K562 (cell line): ENCODE measurements around the gene B9D2. TPM values are rescaled to one million over a fixed set of nuclear protein-coding genes. Genes with fewer than 3 reads are reported as not detected.

Experiments
- E4F1 ChIP-seq: fragments of 250-450 bp; sonication (Bioruptor Pico); IDR thresholded peaks from 2 replicates; pipeline ENCODE4 v1.5.0; 2021; ENCODE audit warnings: mild to moderate bottlenecking, borderline replicate concordance
- FIP1L1 ChIP-seq: fragments of 200-400 bp; formaldehyde crosslinking; IDR thresholded peaks from 2 replicates; pipeline ENCODE4 v1.6.1; 2018; ENCODE audit warnings: mild to moderate bottlenecking, low read depth, low read length; ENCODE audit not compliant: poor library complexity, severe bottlenecking
- KAT7 ChIP-seq: sonication (generic); formaldehyde crosslinking; IDR thresholded peaks from 2 replicates; pipeline ENCODE4 v1.8.0; 2022; ENCODE audit warnings: missing genetic modification reagents, mild to moderate bottlenecking, borderline replicate concordance
- MAX ChIP-seq: sonication (generic); formaldehyde crosslinking; IDR thresholded peaks from 2 replicates; pipeline ENCODE4 v1.9.0; 2022; ENCODE audit warnings: mild to moderate bottlenecking, missing genetic modification reagents
- NCOR1 ChIP-seq: fragments of 450-650 bp; IDR thresholded peaks from 2 replicates; pipeline ENCODE4 v1.6.1; 2016; ENCODE audit warnings: mild to moderate bottlenecking, moderate library complexity
- POLR2AphosphoS5 ChIP-seq: IDR thresholded peaks from 2 replicates; pipeline ENCODE4 v1.6.1; 2011; ENCODE audit warnings: mild to moderate bottlenecking, low read depth, low read length, moderate library complexity; ENCODE audit not compliant: control insufficient read depth, insufficient read depth
- ZEB2 ChIP-seq: fragments of 450-650 bp; IDR thresholded peaks from 2 replicates; pipeline ENCODE4 v1.6.1; 2016
- ZFP30 ChIP-seq: fragments of 250-450 bp; sonication (Bioruptor Pico); IDR thresholded peaks from 2 replicates; pipeline ENCODE4 v1.8.0; 2022; ENCODE audit warnings: moderate library complexity, mild to moderate bottlenecking, inconsistent platforms, borderline replicate concordance
- ZFP36 ChIP-seq: fragments of 150-350 bp; IDR thresholded peaks from 2 replicates; pipeline ENCODE4 v1.6.1; 2018; ENCODE audit warnings: low read length, low read depth; ENCODE audit not compliant: partially characterized antibody
- ZNF175 ChIP-seq: fragments of 200-800 bp; sonication (Bioruptor generic); IDR thresholded peaks from 2 replicates; pipeline ENCODE4 v1.6.1; 2016; ENCODE audit warnings: low read depth, mild to moderate bottlenecking, missing genetic modification characterization, missing compliant biosample characterization
- ZNF23 ChIP-seq: fragments of 250-450 bp; sonication (Bioruptor Pico); IDR thresholded peaks from 2 replicates; pipeline ENCODE4 v1.4.0; 2020; ENCODE audit warnings: mild to moderate bottlenecking
- ZNF318 ChIP-seq, 2 experiments: fragments of 450-650 bp; IDR thresholded peaks; 2 replicates each; pipeline ENCODE4 v1.6.1; 2016; ENCODE audit warnings: mild to moderate bottlenecking in 2 of 2, borderline replicate concordance in 1 of 2, low read depth in 1 of 2, moderate library complexity in 1 of 2
- ZNF707 ChIP-seq: fragments of 250-450 bp; sonication (Bioruptor Pico); conservative IDR thresholded peaks from 2 replicates; pipeline ENCODE4 v1.8.0; 2022; ENCODE audit warnings: inconsistent platforms, mild to moderate bottlenecking, moderate library complexity
- polyA plus RNA-seq, 8 experiments: library from polyadenylated mRNA; depleted of rRNA in 4 of 8; stranded (reverse) in 5 of 8; unstranded in 3 of 8; fragments of >200 nt; fragmentation: Nextera tagmentation in 2 of 8; fragmentation: Illumina TruSeq in 1 of 8; extraction: Ambion mirVana in 2 of 8; extraction: Trizol in 1 of 8; gene quantifications; 2 replicates each; pipeline versions ENCODE4 v1.2.1 to v1.2.3, GENCODE V29; 2011 to 2014; ENCODE audit warnings: inconsistent platforms in 1 of 8, missing spikeins in 1 of 8
- total RNA-seq, 7 experiments: library from RNA; depleted of rRNA in 6 of 7; stranded (reverse); fragments of >200 nt in 6 of 7; fragmentation: Illumina TruSeq in 2 of 7; extraction: Trizol in 2 of 7; gene quantifications; 2 replicates each; pipeline versions ENCODE4 v1.2.1 to v1.2.3, GENCODE V29; 2011 to 2021; ENCODE audit warnings: low replicate concordance in 1 of 7

B9D2 gene
- total and polyA plus RNA-seq, 9 of the 15 experiments (the other 6 are each of a cell fraction or from before 2014, with no cell fraction given): 0.83 to 6.9 (median 2.8) TPM

- no peak for TF ChIP-seq ZNF318 (IDR thresholded peaks at IDR 0.05; ENCODE audit: borderline replicate concordance in 1 of 2, low read depth in 1 of 2)
- TF ChIP-seq POLR2AphosphoS5: peak; percentile 75
- TF ChIP-seq ZNF175: no peak
- no peak for TF ChIP-seq E4F1 (CRISPR knock-in tag)
- peak; percentile 58 for TF ChIP-seq NCOR1
- TF ChIP-seq ZNF23 (CRISPR knock-in tag): no peak
- no peak for TF ChIP-seq KAT7 (CRISPR knock-in tag)
- peak; percentile 75 for TF ChIP-seq MAX (CRISPR knock-in tag)
- TF ChIP-seq FIP1L1: peak; percentile 57
- TF ChIP-seq ZFP30 (CRISPR knock-in tag): no peak
- TF ChIP-seq ZEB2: no peak
- TF ChIP-seq ZNF707 (CRISPR knock-in tag): no peak
- peak; percentile 54 for TF ChIP-seq ZFP36
These were observed 10.2 kb downstream of the B9D2 start, which contains the start of gene TGFB1 (continued) for GRCh38 chr19:41353466-41354342.
